GM18873 (cell line): ENCODE data around the gene KRT86.

Source experiments
- ATAC-seq: cut with Tn5 transposase; IDR thresholded peaks from one replicate; pipeline ENCODE4 v1.9.1; 2021; ENCODE audit warnings: mild to moderate bottlenecking, moderate library complexity, moderate number of reproducible peaks; ENCODE audit not compliant: unreplicated experiment, low FRiP score

Gene KRT86

GRCh38 chr12:52274521-52275120, at the start of gene KRT86:
TSS of gene KRT86 (plus strand) at chr12:52274645. CDS start at chr12:52301917, 27,272 bp downstream.
- ATAC-seq, result no peak

- no peak for ATAC-seq
Observed at GRCh38 chr12:52225752-52226151, 48.7 kb upstream of the KRT86 start.

- ATAC-seq, result no peak
Observed at GRCh38 chr12:52226446-52226845, 48.0 kb upstream of the KRT86 start.

GRCh38 chr12:52227606-52228166, 46.8 kb upstream of the KRT86 start:
- no peak for ATAC-seq

GRCh38 chr12:52228366-52228765, 46.1 kb upstream of the KRT86 start:
- ATAC-seq, result no peak

- no peak for ATAC-seq
Observed at GRCh38 chr12:52228931-52229330, 45.5 kb upstream of the KRT86 start.

- ATAC-seq, result no peak
Observed at GRCh38 chr12:52229836-52230343, 44.6 kb upstream of the KRT86 start.

- ATAC-seq, result no peak
Observed at GRCh38 chr12:52230364-52231281, 43.8 kb upstream of the KRT86 start.

- ATAC-seq, result no peak
Observed at GRCh38 chr12:52231305-52232202, 42.9 kb upstream of the KRT86 start.

- no peak for ATAC-seq
Observed at GRCh38 chr12:52232203-52232673, 42.2 kb upstream of the KRT86 start.

GRCh38 chr12:52232674-52233461, 41.6 kb upstream of the KRT86 start, which contains the start of gene KRT7:
TSS of gene KRT7 (plus strand) at chr12:52233243. CDS start at chr12:52233297, 54 bp downstream.
- ATAC-seq, result no peak

- ATAC-seq, result no peak
Observed at GRCh38 chr12:52233462-52234207, 40.8 kb upstream of the KRT86 start.

GRCh38 chr12:52234223-52234810, 40.1 kb upstream of the KRT86 start:
- ATAC-seq, result no peak

- no peak for ATAC-seq
Observed at GRCh38 chr12:52235001-52235764, 39.3 kb upstream of the KRT86 start.

- ATAC-seq, result no peak
Observed at GRCh38 chr12:52235822-52236361, 38.6 kb upstream of the KRT86 start.

GRCh38 chr12:52236386-52237050, 37.9 kb upstream of the KRT86 start:
- ATAC-seq, result no peak
